GM21528 (cell line): ENCODE results near the gene PIEZO2.

ENCODE experiments used
- ATAC-seq: cut with Tn5 transposase; IDR thresholded peaks from one replicate; pipeline ENCODE4 v1.9.1; 2021; ENCODE audit warnings: mild to moderate bottlenecking, moderate library complexity; ENCODE audit not compliant: unreplicated experiment, low FRiP score

The PIEZO2 gene

GRCh38 chr18:10768221-10768620 is 381.1 kb downstream of the PIEZO2 start:
- no peak for ATAC-seq

- no peak for ATAC-seq
Measured at GRCh38 chr18:10767658-10768057, 381.7 kb downstream of the PIEZO2 start.

GRCh38 chr18:10760986-10761385 is 388.4 kb downstream of the PIEZO2 start:
- no peak for ATAC-seq

- ATAC-seq: no peak
Measured at GRCh38 chr18:10759241-10759640, 390.1 kb downstream of the PIEZO2 start.

GRCh38 chr18:10757946-10758345 is 391.4 kb downstream of the PIEZO2 start:
- ATAC-seq: no peak

- no peak for ATAC-seq
Measured at GRCh38 chr18:10757349-10757748, 392.0 kb downstream of the PIEZO2 start.

- ATAC-seq: no peak
Measured at GRCh38 chr18:10755855-10756254, 393.5 kb downstream of the PIEZO2 start.

- ATAC-seq: no peak
Measured at GRCh38 chr18:10754128-10754527, 395.2 kb downstream of the PIEZO2 start.

- no peak for ATAC-seq
Measured at GRCh38 chr18:10752382-10752781, 397.0 kb downstream of the PIEZO2 start.

GRCh38 chr18:10751653-10752052 is 397.7 kb downstream of the PIEZO2 start:
- ATAC-seq: no peak

- ATAC-seq: no peak
Measured at GRCh38 chr18:10750191-10751035, 399.0 kb downstream of the PIEZO2 start.

- ATAC-seq: no peak
Measured at GRCh38 chr18:10748641-10749040, 400.7 kb downstream of the PIEZO2 start.

- ATAC-seq: no peak
Measured at GRCh38 chr18:10745971-10746370, 403.4 kb downstream of the PIEZO2 start.

- no peak for ATAC-seq
Measured at GRCh38 chr18:10745219-10745618, 404.1 kb downstream of the PIEZO2 start.

- no peak for ATAC-seq
Measured at GRCh38 chr18:10743766-10744165, 405.6 kb downstream of the PIEZO2 start.

GRCh38 chr18:10739152-10739551 is 410.2 kb downstream of the PIEZO2 start:
- no peak for ATAC-seq

- ATAC-seq: no peak
Measured at GRCh38 chr18:10736984-10737383, 412.4 kb downstream of the PIEZO2 start.

- no peak for ATAC-seq
Measured at GRCh38 chr18:10732990-10733389, 416.4 kb downstream of the PIEZO2 start.

GRCh38 chr18:10727477-10727876 is 421.9 kb downstream of the PIEZO2 start:
- no peak for ATAC-seq

GRCh38 chr18:10726198-10727068 is 422.9 kb downstream of the PIEZO2 start:
- ATAC-seq: no peak

GRCh38 chr18:10724666-10725065 is 424.7 kb downstream of the PIEZO2 start:
- ATAC-seq: no peak
